Stimulated activated CD4-positive, alpha-beta T cell treated with anti-CD3 and anti-CD28 coated beads, Interleukin-4, amount 100 ng/mL, for 1 hour (primary cell): ENCODE data around the gene YWHAB.
"Not testable (repeated sequence)": the region's sequence is repeated elsewhere in the genome, so short reads cannot be mapped to it uniquely, and the experiment has no call there.

Experiments used
- DNase-seq: peaks from one replicate; pipeline ENCODE4 v3.0.0-alpha.2; 2020

Gene YWHAB

DNA sequence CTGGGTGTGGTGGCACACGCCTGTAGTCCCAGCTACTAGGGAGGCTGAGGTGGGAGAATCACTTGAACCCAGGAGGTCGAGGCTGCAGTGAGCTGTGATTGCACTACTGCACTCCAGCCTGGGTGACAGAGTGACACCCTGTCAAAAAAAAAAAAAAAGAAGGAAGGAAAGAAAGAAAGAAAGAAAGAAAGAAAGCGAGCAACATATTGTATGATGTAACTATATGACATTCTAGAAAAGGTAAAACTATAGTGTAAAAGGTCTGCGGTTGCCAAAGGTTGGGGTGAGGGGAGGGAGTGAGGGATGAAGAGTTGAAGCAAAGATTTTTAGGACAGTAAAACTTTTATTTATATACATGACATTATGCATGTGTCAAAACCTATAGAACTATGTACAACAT lies 3.1 kb upstream of the YWHAB start:
- not testable (repeated sequence) for DNase-seq

DNA sequence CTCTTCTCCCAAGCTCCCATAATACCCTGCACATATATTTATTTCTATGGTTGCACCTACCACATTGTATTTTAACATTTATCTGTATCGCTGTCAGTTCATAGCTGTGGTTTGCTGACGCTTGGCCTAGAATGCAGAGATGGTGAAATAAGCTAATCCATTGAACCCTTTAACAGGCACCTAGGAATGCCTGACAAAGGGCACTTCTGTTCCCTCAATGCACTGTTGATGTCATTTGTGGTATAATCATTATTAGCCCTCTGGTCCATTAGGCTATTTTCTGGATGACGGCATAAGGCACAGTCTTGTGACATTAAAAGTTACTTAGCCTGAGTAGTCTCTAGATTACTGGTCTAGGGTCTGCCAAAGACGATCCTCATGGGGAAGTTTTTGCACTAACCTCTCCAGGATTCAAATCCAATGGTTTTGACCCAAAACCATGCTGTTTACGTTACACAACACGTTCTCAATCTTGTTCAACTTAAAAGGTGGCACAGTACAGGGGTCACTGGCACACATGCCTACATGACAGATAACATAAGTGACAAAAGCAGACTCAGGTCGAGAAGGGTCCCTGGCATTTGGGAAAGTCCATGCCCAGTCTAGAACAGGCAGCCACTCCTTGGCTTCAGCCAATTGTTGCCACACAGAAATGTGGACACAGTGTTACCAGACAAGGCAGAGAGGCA lies 2.1 kb upstream of the YWHAB start:
- DNase-seq: no peak

GRCh38 chr20:44884907-44885391 lies 556 bp upstream of the YWHAB start:
- DNase-seq: no peak

DNA sequence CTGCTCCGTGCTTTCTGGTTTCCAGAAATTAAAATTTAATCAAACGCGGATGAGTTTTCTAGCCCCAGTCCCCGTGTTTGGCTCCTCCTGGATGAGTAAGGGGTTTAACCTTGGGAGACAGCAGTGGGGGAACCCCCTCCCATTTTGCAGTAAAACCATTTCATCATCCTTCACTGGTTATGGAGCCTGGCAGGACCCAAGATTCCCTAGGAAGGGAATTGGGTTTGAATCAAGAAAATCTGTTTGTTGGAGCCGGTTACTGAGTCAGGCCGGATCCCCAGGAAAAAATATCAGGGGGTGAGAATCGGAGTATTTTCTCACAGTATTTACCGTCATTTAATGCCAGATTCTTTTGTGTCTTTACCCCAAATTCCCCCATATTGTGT lies 754 bp downstream of the YWHAB start:
- no peak for DNase-seq

GRCh38 chr20:44886828-44887227 lies 1.3 kb downstream of the YWHAB start:
- DNase-seq: no peak

GRCh38 chr20:44887466-44887865 lies 2.0 kb downstream of the YWHAB start:
- DNase-seq: no peak

- no peak for DNase-seq
Observed at GRCh38 chr20:44888226-44889103, 3.0 kb downstream of the YWHAB start.

DNA sequence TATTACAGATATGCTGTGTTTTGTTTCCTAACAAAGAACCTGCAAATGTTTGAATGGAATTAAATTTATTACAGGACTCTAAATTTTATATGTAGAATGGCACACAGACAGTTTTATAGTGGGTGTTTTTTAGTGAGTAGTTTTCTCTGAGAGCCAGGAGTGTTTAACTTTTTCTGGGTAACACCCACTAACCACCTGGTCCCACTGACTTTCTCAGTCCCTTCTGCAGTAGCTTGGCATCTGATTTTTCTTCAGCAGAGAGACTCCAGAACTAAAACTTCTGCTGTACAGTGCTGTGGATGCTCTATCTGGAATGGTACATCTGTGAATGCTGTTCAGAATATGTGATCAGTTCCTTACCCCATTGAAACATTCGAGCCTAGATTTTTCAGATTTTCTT lies 6.3 kb downstream of the YWHAB start:
- no peak for DNase-seq

- no peak for DNase-seq
Observed at GRCh38 chr20:44894959-44895358, 9.5 kb downstream of the YWHAB start.

GRCh38 chr20:44896583-44896982 lies 11.1 kb downstream of the YWHAB start:
- no peak for DNase-seq

DNA sequence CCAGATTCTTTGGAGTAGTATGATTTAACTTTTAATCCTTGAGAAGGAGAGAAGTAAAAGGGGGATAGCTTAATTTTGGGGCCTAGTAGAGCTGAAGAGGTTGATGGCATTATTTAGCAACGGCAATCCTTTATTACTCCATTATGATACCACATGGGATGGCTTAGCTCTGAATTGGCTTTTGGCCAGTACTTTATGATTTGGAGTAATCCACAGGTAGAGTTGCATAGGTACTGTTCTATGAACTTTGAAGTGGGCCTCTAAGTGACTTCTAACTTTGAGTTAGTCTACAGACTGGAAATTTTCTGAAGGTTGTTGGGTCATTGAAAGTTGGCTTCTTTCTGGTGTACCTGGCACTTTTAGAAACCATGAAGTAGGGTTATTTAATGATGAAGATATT lies 11.6 kb downstream of the YWHAB start:
- no peak for DNase-seq

GRCh38 chr20:44900231-44900854 lies 14.8 kb downstream of the YWHAB start:
- DNase-seq: no peak

DNA sequence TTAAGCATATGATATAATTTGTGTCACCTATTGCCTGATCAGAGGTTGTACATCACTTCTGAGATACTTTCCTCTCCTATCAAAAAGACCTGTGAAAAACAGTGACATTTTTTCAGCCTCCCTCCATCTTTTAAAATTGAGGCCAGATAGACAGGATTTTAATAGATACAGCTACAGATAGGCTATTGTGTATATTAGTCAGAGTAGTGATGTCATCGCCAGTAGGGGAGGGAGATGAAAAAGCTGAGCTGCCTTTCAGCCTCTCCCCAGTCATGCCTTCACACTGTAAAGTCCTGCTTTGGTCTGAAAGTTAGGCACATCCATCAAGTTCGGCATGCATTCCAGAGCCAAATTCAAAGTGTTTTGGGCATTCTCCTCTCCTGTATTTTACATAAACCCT lies 16.5 kb downstream of the YWHAB start:
- no peak for DNase-seq

- no peak for DNase-seq
Observed at GRCh38 chr20:44904377-44904776, 18.9 kb downstream of the YWHAB start.

DNA sequence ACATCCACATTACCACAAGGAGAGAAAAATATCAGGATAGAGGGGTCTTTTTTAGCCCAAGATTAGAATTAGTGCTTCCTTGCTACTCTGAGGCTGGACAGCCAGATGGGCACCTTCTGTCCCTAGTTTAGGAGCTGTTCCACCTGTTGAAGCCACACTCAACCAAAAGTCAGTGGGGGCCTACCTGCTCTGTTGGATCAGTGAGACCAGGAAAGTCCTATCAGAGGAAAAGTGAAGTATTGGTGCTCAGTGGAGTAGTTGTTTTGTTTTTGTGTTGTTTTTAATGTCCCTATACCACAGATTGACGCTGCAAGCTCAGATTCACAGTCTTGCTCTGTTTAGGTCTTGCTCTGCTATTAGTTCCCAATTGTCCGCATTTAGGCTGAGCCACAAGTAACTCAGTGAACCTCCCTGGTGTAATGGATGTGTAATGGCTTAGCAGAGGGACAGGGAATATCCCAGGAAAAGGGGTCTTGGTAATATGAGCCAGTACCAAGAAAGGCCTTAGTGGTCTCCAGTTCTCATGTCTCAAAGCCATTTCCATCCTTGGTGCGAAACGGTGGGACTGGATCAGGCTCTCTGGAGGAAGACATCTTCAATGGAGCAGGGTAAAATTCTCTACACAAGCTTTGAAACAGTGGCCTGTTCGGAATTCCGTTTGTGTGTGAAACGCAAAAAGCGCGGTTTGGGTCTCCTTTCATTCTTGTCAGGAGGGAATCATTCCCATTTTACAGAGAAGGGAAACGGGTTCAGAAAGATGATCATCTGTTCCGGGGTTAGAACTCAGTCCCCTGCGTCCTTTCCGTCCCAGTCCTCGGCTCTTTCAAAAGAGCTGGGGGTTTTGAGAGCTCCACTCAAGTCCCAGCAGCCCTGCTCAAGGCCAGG lies 23.7 kb downstream of the YWHAB start:
- no peak for DNase-seq

GRCh38 chr20:44909872-44910689 lies 24.6 kb downstream of the YWHAB start, which contains the start of gene PABPC1L:
Gene PABPC1L (plus strand): TSS chr20:44910060. CDS start chr20:44910144, 84 bp downstream.
- peak; percentile 82 for DNase-seq

DNA sequence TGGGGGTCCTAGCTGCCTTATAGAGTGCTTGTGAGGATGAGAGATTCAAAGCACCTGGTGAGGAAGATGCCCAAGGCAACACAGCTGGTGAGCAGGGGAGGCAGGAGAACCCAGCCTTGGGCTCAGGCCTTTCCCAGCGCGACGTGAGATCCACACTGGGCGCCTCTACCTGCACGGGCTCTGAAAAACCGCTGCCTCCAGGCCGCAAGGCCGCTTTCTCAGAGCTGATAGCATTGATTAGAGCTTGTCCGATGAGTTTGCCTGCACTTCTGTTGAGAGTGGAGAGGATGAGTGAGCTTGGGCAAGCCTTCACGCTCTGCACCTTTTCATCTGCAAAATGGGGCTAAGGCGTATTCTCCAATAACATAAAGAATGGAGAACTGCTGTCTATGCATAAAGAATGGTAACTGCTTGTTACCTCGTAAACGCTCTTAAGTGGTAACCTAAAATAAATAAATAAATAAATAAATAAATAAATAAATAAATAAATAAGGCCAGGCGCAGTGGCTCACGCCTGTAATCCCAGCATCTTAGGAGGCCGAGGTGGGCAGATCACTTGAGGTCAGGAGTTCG lies 25.3 kb downstream of the YWHAB start:
- no peak for DNase-seq

DNA sequence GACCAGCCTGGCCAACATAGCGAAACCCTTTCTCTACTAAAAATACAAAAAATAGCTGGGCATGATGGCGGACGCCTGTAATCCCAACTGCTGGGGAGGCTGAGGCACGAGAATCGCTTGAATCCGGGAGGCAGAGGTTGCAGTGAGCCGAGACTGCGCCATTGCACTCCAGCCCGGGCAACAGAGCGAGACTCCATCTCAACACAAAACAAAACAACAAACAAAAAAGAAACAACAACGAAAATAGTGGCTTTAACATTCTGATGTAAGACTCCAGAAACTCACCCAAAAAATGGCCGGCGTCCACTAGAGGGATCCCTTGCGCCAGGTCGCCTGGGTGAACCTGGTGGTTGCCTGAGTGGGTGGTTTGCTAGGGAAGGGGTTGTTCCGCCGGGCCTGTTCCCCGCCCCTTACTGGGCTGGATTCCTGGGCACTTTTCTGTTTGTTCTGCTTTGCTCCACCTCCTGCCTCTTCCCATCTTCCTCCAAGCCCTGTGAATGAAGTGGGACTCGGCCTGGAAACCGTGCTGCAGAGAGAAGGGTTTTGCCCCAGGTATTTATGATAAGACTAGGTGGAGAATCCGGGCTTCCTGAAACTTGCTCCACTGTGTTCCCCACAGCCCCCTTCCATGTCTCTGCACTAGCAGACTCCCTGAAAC lies 25.9 kb downstream of the YWHAB start:
- DNase-seq: peak; percentile 47

GRCh38 chr20:44912189-44912588 lies 26.7 kb downstream of the YWHAB start:
- no peak for DNase-seq

- no peak for DNase-seq
Observed at GRCh38 chr20:44914924-44915323, 29.4 kb downstream of the YWHAB start.

DNA sequence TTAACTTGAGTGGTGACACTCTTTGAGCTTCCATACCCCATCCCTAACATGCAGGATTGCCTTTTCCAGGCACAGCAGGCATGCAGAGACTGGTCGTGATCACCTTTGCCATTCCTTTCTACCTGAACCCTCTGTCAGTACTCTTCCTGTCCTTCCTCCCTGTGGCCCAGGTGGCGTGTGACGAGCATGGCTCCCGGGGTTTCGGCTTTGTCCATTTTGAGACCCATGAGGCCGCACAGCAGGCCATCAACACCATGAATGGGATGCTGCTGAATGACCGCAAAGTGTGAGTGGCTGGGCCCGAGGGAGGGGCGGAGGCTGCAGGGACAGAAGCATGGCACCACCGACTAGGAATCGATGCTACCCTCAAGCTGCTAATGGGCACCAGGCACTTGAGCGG lies 31.1 kb downstream of the YWHAB start:
- no peak for DNase-seq
